SU-DHL-6 (cell line): ENCODE data around the gene TCF12.

Source experiments
- CTCF ChIP-seq: fragments of 200-600 bp; sonication (generic); IDR thresholded peaks from one replicate; pipeline ENCODE4 v1.5.1; 2017; ENCODE audit warnings: antibody characterized with exemption, mild to moderate bottlenecking, low read length, moderate library complexity; ENCODE audit not compliant: insufficient read depth, poor library complexity, severe bottlenecking
- EZH2phosphoT487 ChIP-seq: fragments of 200-600 bp; sonication (generic), shearing (Covaris generic); conservative IDR thresholded peaks from 2 replicates; pipeline ENCODE4 v1.6.1; 2018; ENCODE audit warnings: mild to moderate bottlenecking, antibody characterized with exemption, low read length, moderate library complexity, mixed read lengths

GRCh38 chr15:57198131-57198530 lies 279.7 kb downstream of the TCF12 start:
- TF ChIP-seq CTCF (no peak), EZH2phosphoT487 (no peak)
